GM21447 (cell line): Measurements from ENCODE around the gene SPON1.

Experiments used
- ATAC-seq: cut with Tn5 transposase; IDR thresholded peaks from one replicate; pipeline ENCODE4 v1.9.1; 2021; ENCODE audit not compliant: unreplicated experiment

Gene SPON1

GRCh38 chr11:14309425-14310192 lies 347.1 kb downstream of the SPON1 start:
- ATAC-seq, result no peak

- ATAC-seq, result no peak
Observed at GRCh38 chr11:14310679-14311078, 348.2 kb downstream of the SPON1 start.

- no peak for ATAC-seq
Observed at GRCh38 chr11:14312736-14313438, 350.4 kb downstream of the SPON1 start.

- no peak for ATAC-seq
Observed at GRCh38 chr11:14314127-14314526, 351.6 kb downstream of the SPON1 start.

GRCh38 chr11:14315130-14315529 lies 352.6 kb downstream of the SPON1 start:
- no peak for ATAC-seq
